GM12865 (cell line): ENCODE data around the gene LATS2.

Source experiments
- DNase-seq: peaks from one replicate; pipeline ENCODE4 v3.0.0; 2010; ENCODE audit warnings: low read depth
- H3K4me3 ChIP-seq: 2 replicates; pipeline ENCODE4 v1.5.1; 2011; ENCODE audit warnings: mild to moderate bottlenecking, low read depth, low read length, control low read depth
- TF ChIP-seq, protein P1 (sequence below): IDR thresholded peaks from 2 replicates; pipeline ENCODE4 v1.5.1; 2011; ENCODE audit warnings: low read length, control low read depth, low read depth, inconsistent platforms; ENCODE audit not compliant: insufficient read depth; ENCODE audit errors: missing control alignments

Gene LATS2

DNA sequence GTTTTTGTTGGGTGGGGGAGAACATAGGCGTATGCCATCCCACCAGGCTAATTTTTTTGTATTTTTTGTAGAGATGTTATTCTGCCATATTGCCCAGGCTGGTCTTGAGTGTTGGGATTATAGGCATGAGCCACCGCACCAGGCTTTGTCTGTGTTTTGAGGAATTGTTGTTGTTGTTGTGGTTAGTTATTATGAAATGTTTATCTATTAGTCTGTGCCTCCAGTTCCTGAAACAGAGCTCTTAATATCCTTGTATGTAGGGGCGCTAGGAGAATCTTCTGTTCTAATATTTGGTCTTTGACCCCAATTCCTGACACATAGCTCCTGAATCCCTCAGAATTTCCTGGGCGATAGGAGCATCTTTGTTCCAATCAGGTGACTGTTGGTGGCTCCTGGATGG is 5.6 kb upstream of the LATS2 start:
- TF ChIP-seq, protein P1, sequence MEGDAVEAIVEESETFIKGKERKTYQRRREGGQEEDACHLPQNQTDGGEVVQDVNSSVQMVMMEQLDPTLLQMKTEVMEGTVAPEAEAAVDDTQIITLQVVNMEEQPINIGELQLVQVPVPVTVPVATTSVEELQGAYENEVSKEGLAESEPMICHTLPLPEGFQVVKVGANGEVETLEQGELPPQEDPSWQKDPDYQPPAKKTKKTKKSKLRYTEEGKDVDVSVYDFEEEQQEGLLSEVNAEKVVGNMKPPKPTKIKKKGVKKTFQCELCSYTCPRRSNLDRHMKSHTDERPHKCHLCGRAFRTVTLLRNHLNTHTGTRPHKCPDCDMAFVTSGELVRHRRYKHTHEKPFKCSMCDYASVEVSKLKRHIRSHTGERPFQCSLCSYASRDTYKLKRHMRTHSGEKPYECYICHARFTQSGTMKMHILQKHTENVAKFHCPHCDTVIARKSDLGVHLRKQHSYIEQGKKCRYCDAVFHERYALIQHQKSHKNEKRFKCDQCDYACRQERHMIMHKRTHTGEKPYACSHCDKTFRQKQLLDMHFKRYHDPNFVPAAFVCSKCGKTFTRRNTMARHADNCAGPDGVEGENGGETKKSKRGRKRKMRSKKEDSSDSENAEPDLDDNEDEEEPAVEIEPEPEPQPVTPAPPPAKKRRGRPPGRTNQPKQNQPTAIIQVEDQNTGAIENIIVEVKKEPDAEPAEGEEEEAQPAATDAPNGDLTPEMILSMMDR: no peak
- no peak overlapping the region for H3K4me3 ChIP-seq
- no peak for DNase-seq

DNA sequence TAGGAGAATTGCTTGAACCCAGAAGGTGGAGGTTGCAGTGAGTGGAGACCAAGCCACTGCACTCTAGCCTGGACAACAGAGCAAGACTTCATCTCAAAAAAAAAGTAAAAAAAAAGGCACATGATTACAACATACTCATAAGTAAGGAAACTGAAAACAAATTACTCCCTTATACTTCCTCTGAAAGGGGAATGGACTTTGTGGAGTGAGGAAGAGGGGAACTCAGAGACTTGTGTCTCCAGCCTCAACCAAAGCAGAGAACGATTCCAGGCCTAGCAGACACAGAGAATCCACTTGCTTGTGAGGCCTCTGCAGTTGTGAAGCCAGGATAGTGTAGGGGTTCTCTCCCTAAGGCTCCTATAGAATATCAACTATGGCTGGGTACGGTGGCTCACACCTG is 4.3 kb upstream of the LATS2 start:
- no peak for DNase-seq
- TF ChIP-seq, protein P1: no peak
- H3K4me3 ChIP-seq: no peak overlapping the region

DNA sequence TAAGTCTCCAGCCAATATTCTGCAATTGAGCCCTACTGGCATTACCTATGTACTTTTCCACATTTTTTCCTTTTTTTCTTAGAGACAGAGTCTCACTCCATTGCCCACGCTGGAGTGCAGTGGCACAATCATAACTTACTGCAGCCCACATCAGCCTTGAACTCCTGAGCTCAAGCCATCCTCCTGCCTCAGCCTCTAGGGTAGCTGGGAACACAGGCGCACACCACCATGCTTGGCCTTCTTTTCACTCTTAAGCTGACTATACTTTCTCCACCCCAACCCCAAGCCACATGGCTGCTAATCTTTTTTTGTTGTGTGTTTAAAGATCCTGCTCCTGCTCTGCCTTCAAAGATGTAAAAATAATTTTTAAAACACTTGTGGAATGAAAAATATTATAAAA is 1.6 kb upstream of the LATS2 start:
- TF ChIP-seq, protein P1: no peak
- H3K4me3 ChIP-seq: no peak overlapping the region
- no peak for DNase-seq

GRCh38 chr13:21060338-21061028 is 903 bp downstream of the LATS2 start:
- TF ChIP-seq, protein P1: no peak
- DNase-seq: no peak

DNA sequence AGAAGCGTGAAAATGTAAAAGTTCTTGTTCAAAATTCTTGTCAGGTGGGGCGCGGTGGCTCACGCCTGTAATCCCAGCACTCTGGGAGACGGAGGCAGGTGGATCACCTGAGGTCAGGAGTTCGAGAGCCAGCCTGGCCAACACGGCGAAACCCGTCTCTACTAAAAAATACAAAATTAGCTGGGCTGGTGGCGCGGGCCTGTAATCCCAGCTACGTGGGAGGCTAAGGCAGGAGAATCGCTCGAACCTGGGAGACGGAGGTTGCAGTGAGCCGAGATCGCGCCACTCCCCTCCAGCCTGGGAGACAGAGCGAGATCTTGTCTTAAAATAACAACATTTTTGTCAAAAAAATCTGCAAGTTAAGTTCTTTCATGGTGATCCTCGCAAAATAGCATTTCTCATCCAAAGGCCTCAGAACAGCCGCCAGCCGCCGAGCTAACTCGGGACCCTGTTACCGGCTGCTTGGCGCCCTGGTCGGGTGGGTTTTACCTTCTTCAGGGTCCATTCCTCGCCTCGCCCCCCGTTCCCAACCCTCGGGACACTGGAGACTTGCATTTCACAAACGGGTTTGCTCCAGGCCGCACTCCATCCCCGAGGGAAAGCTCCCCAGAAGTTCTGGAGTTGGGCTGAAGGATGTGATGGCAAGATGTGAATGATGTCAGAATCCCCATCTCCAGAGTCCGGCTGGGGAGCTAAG is 1.6 kb downstream of the LATS2 start:
- H3K4me3 ChIP-seq: no peak overlapping the region
- TF ChIP-seq, protein P1: no peak
- no peak for DNase-seq

More at GRCh38 chr13:21060338-21061028, 903 bp downstream of the LATS2 start:
- peak overlapping the region; percentile 88 for H3K4me3 ChIP-seq

- TF ChIP-seq, protein P1: no peak
- H3K4me3 ChIP-seq: no peak overlapping the region
- DNase-seq: no peak
These were observed 3.0 kb downstream of the LATS2 start for GRCh38 chr13:21058361-21058760.
